ENCODE data around the gene BEND3.

Gene BEND3

GRCh38 chr6:107128175-107128574 is 12.9 kb upstream of the BEND3 start:
- TF ChIP-seq REST (IDR thresholded peaks at IDR 0.05; ENCODE audit: insufficient read depth in 1 of 2, low read depth in 2 of 2, low read length in 2 of 2) (no peak), SIN3A (IDR thresholded peaks at IDR 0.05; ENCODE audit: borderline replicate concordance, insufficient read depth, low read length) (no peak), FOXP2 (optimal IDR thresholded peaks at IDR 0.05; ENCODE audit: borderline replicate concordance, extremely low read depth, extremely low read length, insufficient read depth) (no peak), POLR2AphosphoS5 (IDR thresholded peaks at IDR 0.05; ENCODE audit: low read depth, low read length) (no peak), TAF1 (IDR thresholded peaks at IDR 0.05; ENCODE audit: borderline replicate concordance, insufficient read depth, low read length) (no peak)

GRCh38 chr6:107125771-107126170 is 10.5 kb upstream of the BEND3 start:
- TF ChIP-seq SIN3A (IDR thresholded peaks at IDR 0.05; ENCODE audit: borderline replicate concordance, insufficient read depth, low read length) (no peak), FOXP2 (optimal IDR thresholded peaks at IDR 0.05; ENCODE audit: borderline replicate concordance, extremely low read depth, extremely low read length, insufficient read depth) (no peak), TAF1 (IDR thresholded peaks at IDR 0.05; ENCODE audit: borderline replicate concordance, insufficient read depth, low read length) (no peak), POLR2AphosphoS5 (IDR thresholded peaks at IDR 0.05; ENCODE audit: low read depth, low read length) (no peak), REST (IDR thresholded peaks at IDR 0.05; ENCODE audit: insufficient read depth in 1 of 2, low read depth in 2 of 2, low read length in 2 of 2) (no peak)

GRCh38 chr6:107124934-107125348 is 9.6 kb upstream of the BEND3 start:
- TF ChIP-seq SIN3A (IDR thresholded peaks at IDR 0.05; ENCODE audit: borderline replicate concordance, insufficient read depth, low read length) (no peak), REST (IDR thresholded peaks at IDR 0.05; ENCODE audit: insufficient read depth in 1 of 2, low read depth in 2 of 2, low read length in 2 of 2) (no peak)

GRCh38 chr6:107123501-107123900 is 8.2 kb upstream of the BEND3 start:
- TF ChIP-seq FOXP2 (optimal IDR thresholded peaks at IDR 0.05; ENCODE audit: borderline replicate concordance, extremely low read depth, extremely low read length, insufficient read depth) (no peak), TAF1 (IDR thresholded peaks at IDR 0.05; ENCODE audit: borderline replicate concordance, insufficient read depth, low read length) (no peak), POLR2AphosphoS5 (IDR thresholded peaks at IDR 0.05; ENCODE audit: low read depth, low read length) (no peak), SIN3A (IDR thresholded peaks at IDR 0.05; ENCODE audit: borderline replicate concordance, insufficient read depth, low read length) (no peak), REST (IDR thresholded peaks at IDR 0.05; ENCODE audit: insufficient read depth in 1 of 2, low read depth in 2 of 2, low read length in 2 of 2) (no peak)

GRCh38 chr6:107122748-107123147 is 7.4 kb upstream of the BEND3 start:
- no peak for TF ChIP-seq REST (IDR thresholded peaks at IDR 0.05; ENCODE audit: insufficient read depth in 1 of 2, low read depth in 2 of 2, low read length in 2 of 2)
- no peak for TF ChIP-seq SIN3A (IDR thresholded peaks at IDR 0.05; ENCODE audit: borderline replicate concordance, insufficient read depth, low read length)
- TF ChIP-seq TAF1 (IDR thresholded peaks at IDR 0.05; ENCODE audit: borderline replicate concordance, insufficient read depth, low read length), result no peak
- TF ChIP-seq FOXP2 (optimal IDR thresholded peaks at IDR 0.05; ENCODE audit: borderline replicate concordance, extremely low read depth, extremely low read length, insufficient read depth), result no peak
- TF ChIP-seq POLR2AphosphoS5 (IDR thresholded peaks at IDR 0.05; ENCODE audit: low read depth, low read length), result no peak

Data from PFSK-1 (cell line).